ENCODE measurements around the gene AMDHD2.

AMDHD2 gene

GRCh38 chr16:2486645-2487516, 33.3 kb upstream of the AMDHD2 start:
- TF ChIP-seq CTCF (IDR thresholded peaks at IDR 0.05): no peak

- TF ChIP-seq CTCF (IDR thresholded peaks at IDR 0.05): no peak
Observed at GRCh38 chr16:2487517-2487842, 32.7 kb upstream of the AMDHD2 start.

GRCh38 chr16:2487903-2488531, 32.2 kb upstream of the AMDHD2 start:
- no peak for TF ChIP-seq CTCF (IDR thresholded peaks at IDR 0.05)

- TF ChIP-seq CTCF (IDR thresholded peaks at IDR 0.05): no peak
Observed at GRCh38 chr16:2489581-2489980, 30.6 kb upstream of the AMDHD2 start.

GRCh38 chr16:2490190-2491105, 29.7 kb upstream of the AMDHD2 start:
- no peak for TF ChIP-seq CTCF (IDR thresholded peaks at IDR 0.05)

GRCh38 chr16:2492292-2492691, 27.9 kb upstream of the AMDHD2 start:
- TF ChIP-seq CTCF (IDR thresholded peaks at IDR 0.05): no peak

GRCh38 chr16:2493605-2494004, 26.6 kb upstream of the AMDHD2 start:
- no peak for TF ChIP-seq CTCF (IDR thresholded peaks at IDR 0.05)

Measured in LNCAP (cell line).